ENCODE results near the gene KATNAL1. TPM values are rescaled to one million over a fixed set of nuclear protein-coding genes. Genes with fewer than 3 reads are reported as not detected.

Gene KATNAL1
- polyA plus RNA-seq, 4 donors = 0.22 to 3.0 (median 1.5) TPM

- Histone ChIP-seq H3K27ac (ENCODE audit: low read depth in 1 of 3, low read length in 2 of 3) (peak overlapping the region in 1 of 3 donors; percentile 17), H3K9me3 (ENCODE audit: control insufficient read depth in 2 of 2, insufficient read depth in 1 of 2, low read depth in 1 of 2, low read length in 1 of 2) (no peaks in the 10 kb centered on the region), H3K27me3 (ENCODE audit: control insufficient read depth in 3 of 3, insufficient read depth in 3 of 3, low read length in 3 of 3) (no peaks in the 10 kb centered on the region), H3K4me1 (ENCODE audit: control insufficient read depth in 3 of 3, insufficient read depth in 2 of 3, low read depth in 1 of 3, low read length in 2 of 3) (no peaks in the 10 kb centered on the region), H3K36me3 (ENCODE audit: control insufficient read depth in 3 of 3, insufficient read depth in 2 of 3, low read depth in 1 of 3, low read length in 3 of 3) (no peaks in the 10 kb centered on the region), H3K4me3 (ENCODE audit: low read depth in 1 of 3, low read length in 3 of 3) (no peak overlapping the region)
- WGBS, 3 donors = 63 to 84% (median 79%) methylated on average over 4 of the region's 4 CpGs
- DNase-seq (peak in 1 of 2 donors; percentile 25), FAIRE-seq (no peak)
Observed at GRCh38 chr13:30346789-30347167, 39.4 kb upstream of the KATNAL1 start.

- Histone ChIP-seq H3K9me3 (ENCODE audit: control insufficient read depth in 2 of 2, insufficient read depth in 1 of 2, low read depth in 1 of 2, low read length in 1 of 2) (no peaks in the 10 kb centered on the region), H3K36me3 (ENCODE audit: control insufficient read depth in 3 of 3, insufficient read depth in 2 of 3, low read depth in 1 of 3, low read length in 3 of 3) (no peaks in the 10 kb centered on the region), H3K4me3 (ENCODE audit: low read depth in 1 of 3, low read length in 3 of 3) (no peak overlapping the region), H3K27ac (ENCODE audit: low read depth in 1 of 3, low read length in 2 of 3) (no peak overlapping the region), H3K4me1 (ENCODE audit: control insufficient read depth in 3 of 3, insufficient read depth in 2 of 3, low read depth in 1 of 3, low read length in 2 of 3) (no peaks in the 10 kb centered on the region), H3K27me3 (ENCODE audit: control insufficient read depth in 3 of 3, insufficient read depth in 3 of 3, low read length in 3 of 3) (no peaks in the 10 kb centered on the region)
- WGBS, 3 donors = 76 to 94% (median 86%) methylated on average over 5 of the region's 5 CpGs
- peak in 1 of 2 donors; percentile 71 for DNase-seq
- FAIRE-seq = no peak
Observed at GRCh38 chr13:30346153-30346788, 38.9 kb upstream of the KATNAL1 start.

- DNase-seq (no peak), FAIRE-seq (no peak)
- 96 to 100% (median 100%) methylated on average over 1 of the region's 1 CpG for WGBS, 3 donors
- Histone ChIP-seq H3K9me3 (ENCODE audit: control insufficient read depth in 2 of 2, insufficient read depth in 1 of 2, low read depth in 1 of 2, low read length in 1 of 2) (no peaks in the 10 kb centered on the region), H3K36me3 (ENCODE audit: control insufficient read depth in 3 of 3, insufficient read depth in 2 of 3, low read depth in 1 of 3, low read length in 3 of 3) (no peaks in the 10 kb centered on the region), H3K27me3 (ENCODE audit: control insufficient read depth in 3 of 3, insufficient read depth in 3 of 3, low read length in 3 of 3) (no peaks in the 10 kb centered on the region), H3K27ac (ENCODE audit: low read depth in 1 of 3, low read length in 2 of 3) (no peak overlapping the region), H3K4me3 (ENCODE audit: low read depth in 1 of 3, low read length in 3 of 3) (no peak overlapping the region), H3K4me1 (ENCODE audit: control insufficient read depth in 3 of 3, insufficient read depth in 2 of 3, low read depth in 1 of 3, low read length in 2 of 3) (no peaks in the 10 kb centered on the region)
Observed at GRCh38 chr13:30345426-30346100, 38.2 kb upstream of the KATNAL1 start.

- Histone ChIP-seq H3K27ac (ENCODE audit: low read depth in 1 of 3, low read length in 2 of 3) (no peak overlapping the region), H3K27me3 (ENCODE audit: control insufficient read depth in 3 of 3, insufficient read depth in 3 of 3, low read length in 3 of 3) (no peaks in the 10 kb centered on the region), H3K4me3 (ENCODE audit: low read depth in 1 of 3, low read length in 3 of 3) (no peak overlapping the region), H3K4me1 (ENCODE audit: control insufficient read depth in 3 of 3, insufficient read depth in 2 of 3, low read depth in 1 of 3, low read length in 2 of 3) (no peaks in the 10 kb centered on the region), H3K36me3 (ENCODE audit: control insufficient read depth in 3 of 3, insufficient read depth in 2 of 3, low read depth in 1 of 3, low read length in 3 of 3) (no peaks in the 10 kb centered on the region), H3K9me3 (ENCODE audit: control insufficient read depth in 2 of 2, insufficient read depth in 1 of 2, low read depth in 1 of 2, low read length in 1 of 2) (no peaks in the 10 kb centered on the region)
- 34 to 51% (median 36%) methylated on average over 9 of the region's 9 CpGs for whole genome bisulfite sequencing, 3 donors
- DNase-seq (peak in 1 of 2 donors; percentile 29), FAIRE-seq (no peak)
Observed at GRCh38 chr13:30341815-30342570, 34.6 kb upstream of the KATNAL1 start.

GRCh38 chr13:30340331-30341250 is 33.2 kb upstream of the KATNAL1 start:
- H3K27ac ChIP-seq (ENCODE audit: low read depth in 1 of 3, low read length in 2 of 3) = peak overlapping the region in 1 of 3 donors; percentile 49

GRCh38 chr13:30339738-30340330 is 32.5 kb upstream of the KATNAL1 start:
- no peak overlapping the region for H3K4me3 ChIP-seq (ENCODE audit: low read depth in 1 of 3, low read length in 3 of 3)
- no peaks in the 10 kb centered on the region for H3K4me1 ChIP-seq (ENCODE audit: control insufficient read depth in 3 of 3, insufficient read depth in 2 of 3, low read depth in 1 of 3, low read length in 2 of 3)
- 79 to 87% (median 84%) methylated on average over 12 of the region's 12 CpGs for WGBS, 3 donors
- no peak overlapping the region for H3K27ac ChIP-seq (ENCODE audit: low read depth in 1 of 3, low read length in 2 of 3)
- DNase-seq = no peak
- H3K9me3 ChIP-seq (ENCODE audit: control insufficient read depth in 2 of 2, insufficient read depth in 1 of 2, low read depth in 1 of 2, low read length in 1 of 2) = no peaks in the 10 kb centered on the region
- H3K36me3 ChIP-seq (ENCODE audit: control insufficient read depth in 3 of 3, insufficient read depth in 2 of 3, low read depth in 1 of 3, low read length in 3 of 3) = no peaks in the 10 kb centered on the region
- H3K27me3 ChIP-seq (ENCODE audit: control insufficient read depth in 3 of 3, insufficient read depth in 3 of 3, low read length in 3 of 3) = no peaks in the 10 kb centered on the region
- FAIRE-seq = no peak

More at GRCh38 chr13:30340331-30341250, 33.2 kb upstream of the KATNAL1 start:
- Histone ChIP-seq H3K4me1 (ENCODE audit: control insufficient read depth in 3 of 3, insufficient read depth in 2 of 3, low read depth in 1 of 3, low read length in 2 of 3) (no peaks in the 10 kb centered on the region), H3K4me3 (ENCODE audit: low read depth in 1 of 3, low read length in 3 of 3) (no peak overlapping the region), H3K9me3 (ENCODE audit: control insufficient read depth in 2 of 2, insufficient read depth in 1 of 2, low read depth in 1 of 2, low read length in 1 of 2) (no peaks in the 10 kb centered on the region), H3K36me3 (ENCODE audit: control insufficient read depth in 3 of 3, insufficient read depth in 2 of 3, low read depth in 1 of 3, low read length in 3 of 3) (no peaks in the 10 kb centered on the region), H3K27me3 (ENCODE audit: control insufficient read depth in 3 of 3, insufficient read depth in 3 of 3, low read length in 3 of 3) (no peaks in the 10 kb centered on the region)
- WGBS, 3 donors = 66 to 91% (median 85%) methylated on average over 10 of the region's 10 CpGs
- FAIRE-seq = no peak
- no peak for DNase-seq

- DNase-seq = no peak
- H3K4me1 ChIP-seq (ENCODE audit: control insufficient read depth in 3 of 3, insufficient read depth in 2 of 3, low read depth in 1 of 3, low read length in 2 of 3) = no peaks in the 10 kb centered on the region
- no peaks in the 10 kb centered on the region for H3K36me3 ChIP-seq (ENCODE audit: control insufficient read depth in 3 of 3, insufficient read depth in 2 of 3, low read depth in 1 of 3, low read length in 3 of 3)
- H3K27ac ChIP-seq (ENCODE audit: low read depth in 1 of 3, low read length in 2 of 3) = no peak overlapping the region
- FAIRE-seq = no peak
- H3K4me3 ChIP-seq (ENCODE audit: low read depth in 1 of 3, low read length in 3 of 3) = no peak overlapping the region
- H3K27me3 ChIP-seq (ENCODE audit: control insufficient read depth in 3 of 3, insufficient read depth in 3 of 3, low read length in 3 of 3) = no peaks in the 10 kb centered on the region
- H3K9me3 ChIP-seq (ENCODE audit: control insufficient read depth in 2 of 2, insufficient read depth in 1 of 2, low read depth in 1 of 2, low read length in 1 of 2) = no peaks in the 10 kb centered on the region
- WGBS, 3 donors = 95% methylated on average over 3 of the region's 3 CpGs
Observed at GRCh38 chr13:30338952-30339351, 31.6 kb upstream of the KATNAL1 start.
